Suprapubic skin (tissue), 4 donors: ENCODE results near the gene PHKA1.

Source experiments
- EP300 ChIP-seq: sonication (generic); formaldehyde crosslinking; IDR thresholded peaks from one replicate; pipeline ENCODE4 v1.6.1; 2017; ENCODE audit warnings: antibody characterized with exemption
- POLR2A ChIP-seq, 2 donors: fragments of 450-650 bp; IDR thresholded peaks; one replicate each; pipeline ENCODE4 v1.6.1; 2017; ENCODE audit warnings: antibody characterized with exemption in 2 of 2, mild to moderate bottlenecking in 2 of 2, moderate library complexity in 2 of 2
- POLR2AphosphoS5 ChIP-seq, 3 donors: sonication (generic); formaldehyde crosslinking; IDR thresholded peaks; one replicate each; pipeline ENCODE4 v1.6.1; 2017; ENCODE audit warnings: antibody characterized with exemption in 3 of 3
- TF ChIP-seq, protein P1 (sequence below), 2 donors: fragments of 200-600 bp in 1 of 2; fragments of 450-650 bp in 1 of 2; sonication (generic) in 1 of 2; IDR thresholded peaks; one replicate each; pipeline ENCODE4 v1.5.1; 2016 to 2019; ENCODE audit warnings: antibody characterized with exemption in 2 of 2, mild to moderate bottlenecking in 1 of 2, moderate library complexity in 1 of 2

- TF ChIP-seq, protein P1, sequence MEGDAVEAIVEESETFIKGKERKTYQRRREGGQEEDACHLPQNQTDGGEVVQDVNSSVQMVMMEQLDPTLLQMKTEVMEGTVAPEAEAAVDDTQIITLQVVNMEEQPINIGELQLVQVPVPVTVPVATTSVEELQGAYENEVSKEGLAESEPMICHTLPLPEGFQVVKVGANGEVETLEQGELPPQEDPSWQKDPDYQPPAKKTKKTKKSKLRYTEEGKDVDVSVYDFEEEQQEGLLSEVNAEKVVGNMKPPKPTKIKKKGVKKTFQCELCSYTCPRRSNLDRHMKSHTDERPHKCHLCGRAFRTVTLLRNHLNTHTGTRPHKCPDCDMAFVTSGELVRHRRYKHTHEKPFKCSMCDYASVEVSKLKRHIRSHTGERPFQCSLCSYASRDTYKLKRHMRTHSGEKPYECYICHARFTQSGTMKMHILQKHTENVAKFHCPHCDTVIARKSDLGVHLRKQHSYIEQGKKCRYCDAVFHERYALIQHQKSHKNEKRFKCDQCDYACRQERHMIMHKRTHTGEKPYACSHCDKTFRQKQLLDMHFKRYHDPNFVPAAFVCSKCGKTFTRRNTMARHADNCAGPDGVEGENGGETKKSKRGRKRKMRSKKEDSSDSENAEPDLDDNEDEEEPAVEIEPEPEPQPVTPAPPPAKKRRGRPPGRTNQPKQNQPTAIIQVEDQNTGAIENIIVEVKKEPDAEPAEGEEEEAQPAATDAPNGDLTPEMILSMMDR (IDR thresholded peaks at IDR 0.05), result no peak
- no peak for TF ChIP-seq POLR2A (IDR thresholded peaks at IDR 0.05)
- no peak for TF ChIP-seq POLR2AphosphoS5 (IDR thresholded peaks at IDR 0.05)
- TF ChIP-seq EP300, result no peak
Measured at GRCh38 chrX:72630185-72630584, 83.9 kb downstream of the PHKA1 start.
